GM12872 (cell line): ENCODE results near the gene SCN4A.

Source experiments
- CTCF ChIP-seq: IDR thresholded peaks from 3 replicates; pipeline ENCODE4 v1.5.1; 2011; ENCODE audit warnings: low read depth, mild to moderate bottlenecking, low read length, moderate library complexity; ENCODE audit not compliant: insufficient read depth

SCN4A gene

GRCh38 chr17:63941162-63941561 lies 31.6 kb downstream of the SCN4A start:
- TF ChIP-seq CTCF, result no peak

- TF ChIP-seq CTCF, result no peak
Measured at GRCh38 chr17:63940584-63940983, 32.1 kb downstream of the SCN4A start.

- TF ChIP-seq CTCF, result no peak
Measured at GRCh38 chr17:63939884-63940283, 32.8 kb downstream of the SCN4A start.

- TF ChIP-seq CTCF, result no peak
Measured at GRCh38 chr17:63939401-63939800, 33.3 kb downstream of the SCN4A start.

GRCh38 chr17:63937920-63938319 lies 34.8 kb downstream of the SCN4A start:
- TF ChIP-seq CTCF, result no peak

GRCh38 chr17:63937319-63937718 lies 35.4 kb downstream of the SCN4A start:
- TF ChIP-seq CTCF, result no peak

- no peak for TF ChIP-seq CTCF
Measured at GRCh38 chr17:63934183-63935112, 38.3 kb downstream of the SCN4A start.
